ENCODE measurements around the gene SNX15.

- TF ChIP-seq CTCF (IDR thresholded peaks at IDR 0.05; ENCODE audit: poor library complexity) (no peak), EZH2phosphoT487 (IDR thresholded peaks at IDR 0.05; ENCODE audit: low read depth, severe bottlenecking, unreplicated experiment) (no peak)
These were observed 29.1 kb upstream of the SNX15 start for GRCh38 chr11:64998141-64998540.

All from hepatocyte (in vitro differentiated cells).